Caco-2 (cell line): Measurements from ENCODE around the gene SPG21. TPM values are rescaled to one million over a fixed set of nuclear protein-coding genes. Genes with fewer than 3 reads are reported as not detected.

Experiments used
- BruUV-seq: library from RNA; stranded (reverse); fragments of 400-500 nt; replicated peaks from 2 replicates; lab custom pipeline; 2021; lab: Mats Ljungman, UMichigan
- CTCF ChIA-PET: fragments of 300-600 bp; sonication (Branson Sonifier 250); formaldehyde crosslinking; loops from one replicate; lab custom pipeline; 2022; ENCODE audit warnings: antibody characterized with exemption; lab: Charles Lee
- POLR2A ChIA-PET: fragments of 300-600 bp; sonication (Branson Sonifier 250); formaldehyde crosslinking; loops from one replicate; lab custom pipeline; 2022; ENCODE audit warnings: antibody characterized with exemption; lab: Charles Lee
- DNase-seq, 2 experiments: peaks; one replicate each; pipeline versions ENCODE4 v3.0.0 to v3.0.0-alpha.2; 2020 to 2022
- H3K27me3 ChIP-seq: replicated peaks from 2 replicates; pipeline ENCODE4 v1.6.0; 2011; ENCODE audit warnings: low read length; ENCODE audit not compliant: control insufficient read depth, insufficient read depth
- H3K36me3 ChIP-seq: 2 replicates; pipeline ENCODE4 v1.5.1; 2011; ENCODE audit warnings: low read length; ENCODE audit not compliant: control insufficient read depth, insufficient read depth
- H3K4me1 ChIP-seq: fragments of 250-450 bp; sonication (Bioruptor Pico); 2 replicates; pipeline ENCODE4 v1.5.1; 2020; ENCODE audit warnings: mild to moderate bottlenecking
- H3K4me3 ChIP-seq: 2 replicates; pipeline ENCODE4 v1.5.1; 2011; ENCODE audit warnings: low read depth, mild to moderate bottlenecking, control low read depth, low read length
- H3K9me3 ChIP-seq: fragments of 250-450 bp; sonication (Bioruptor Pico); 2 replicates; pipeline ENCODE4 v1.5.1; 2020; ENCODE audit warnings: mild to moderate bottlenecking, moderate library complexity
- H3K27ac Mint-ChIP-seq: one replicate; pipeline ENCODE4 v1.8.0; 2022; ENCODE audit warnings: mixed read lengths; ENCODE audit not compliant: unreplicated experiment
- H3K27me3 Mint-ChIP-seq: one replicate; pipeline ENCODE4 v1.8.0; 2022; ENCODE audit warnings: mixed read lengths; ENCODE audit not compliant: insufficient read depth, unreplicated experiment
- H3K36me3 Mint-ChIP-seq: one replicate; pipeline ENCODE4 v1.8.0; 2022; ENCODE audit warnings: mild to moderate bottlenecking, mixed read lengths; ENCODE audit not compliant: insufficient read depth, unreplicated experiment
- H3K4me1 Mint-ChIP-seq: one replicate; pipeline ENCODE4 v1.8.0; 2022; ENCODE audit warnings: low read depth, mixed read lengths; ENCODE audit not compliant: unreplicated experiment
- H3K4me3 Mint-ChIP-seq: one replicate; pipeline ENCODE4 v1.8.0; 2022; ENCODE audit warnings: mild to moderate bottlenecking, moderate library complexity, mixed read lengths; ENCODE audit not compliant: unreplicated experiment
- H3K9me3 Mint-ChIP-seq: one replicate; pipeline ENCODE4 v1.8.0; 2022; ENCODE audit warnings: mixed read lengths; ENCODE audit not compliant: unreplicated experiment
- intact Hi-C: fragments of 100-400 bp; cut with micrococcal nuclease; formaldehyde crosslinking; loops from one replicate; pipeline ENCODE4 v1.10.0; 2022; ENCODE audit not compliant: unreplicated experiment
- total RNA-seq: library from RNA; stranded (reverse); gene quantifications from 2 replicates; pipeline ENCODE4 v1.2.3, GENCODE V29; 2022
- TF ChIP-seq, protein P1 (sequence below), 2 experiments: fragments of 200-600 bp in 1 of 2; IDR thresholded peaks; 1 replicate in 1 of 2; 2 replicates in 1 of 2; pipeline versions ENCODE4 v1.5.1 to v1.8.0; 2011 to 2022; ENCODE audit warnings: antibody characterized with exemption in 1 of 2, control low read depth in 1 of 2, inconsistent platforms in 1 of 2, low read depth in 1 of 2, low read length in 1 of 2, mild to moderate bottlenecking in 1 of 2, moderate library complexity in 1 of 2; ENCODE audit not compliant: insufficient read depth in 1 of 2, severe bottlenecking in 1 of 2, unreplicated experiment in 1 of 2

The SPG21 gene
- total RNA-seq, 1 experiment from 2014 or later: 72.9 TPM

- no peak overlapping the region for H3K27ac Mint-ChIP-seq
- no TSS peak for BruUV-seq
- H3K9me3 Mint-ChIP-seq: no peaks in the 10 kb centered on the region
Measured at GRCh38 chr15:64930778-64931371, 58.8 kb downstream of the SPG21 start.

DNA sequence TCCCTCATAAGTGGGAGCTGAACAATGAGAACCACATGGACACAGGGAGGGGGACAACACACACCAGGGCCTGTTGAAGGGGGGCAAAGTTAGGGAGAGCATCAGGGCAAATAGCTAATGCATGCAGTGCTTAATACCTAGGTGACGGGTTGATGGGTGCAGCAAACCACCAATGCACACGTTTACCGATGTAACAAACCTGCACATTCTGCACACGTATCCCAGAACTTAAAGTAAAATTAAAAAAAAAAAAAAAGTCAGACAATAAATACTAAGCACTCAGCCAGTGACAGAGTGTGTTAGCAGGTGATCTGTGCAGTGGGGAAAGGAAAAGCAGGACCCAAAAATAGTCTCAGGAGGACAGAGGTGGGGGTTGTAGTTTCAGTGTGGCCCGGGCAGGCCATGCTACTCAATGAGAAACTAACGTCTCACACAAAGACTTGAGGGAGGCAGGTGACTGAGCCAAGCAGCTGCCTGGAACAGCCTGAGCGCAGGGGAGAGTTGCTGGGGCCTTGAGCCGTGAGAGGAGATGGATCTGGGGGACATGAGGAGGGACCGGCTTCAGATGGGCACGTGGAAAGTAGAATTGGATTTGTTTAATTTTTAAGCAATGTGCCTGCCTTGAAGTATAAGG is 59.6 kb downstream of the SPG21 start:
- H3K4me1 Mint-ChIP-seq: no peaks in the 10 kb centered on the region
- CTCF ChIA-PET: no interaction called here
- POLR2A ChIA-PET: no interaction called here
- BruUV-seq: no TSS peak
- H3K36me3 Mint-ChIP-seq: no peaks in the 10 kb centered on the region
- H3K4me3 Mint-ChIP-seq: no peak overlapping the region
- Histone ChIP-seq H3K4me3 (no peak overlapping the region), H3K4me1 (no peaks in the 10 kb centered on the region), H3K9me3 (no peaks in the 10 kb centered on the region), H3K36me3 (no peaks in the 10 kb centered on the region), H3K27me3 (no peaks in the 10 kb centered on the region)
- no peaks in the 10 kb centered on the region for H3K9me3 Mint-ChIP-seq
- no peak for DNase-seq
- H3K27me3 Mint-ChIP-seq: no peaks in the 10 kb centered on the region
- intact Hi-C loops: no loop called here
- TF ChIP-seq, protein P1, sequence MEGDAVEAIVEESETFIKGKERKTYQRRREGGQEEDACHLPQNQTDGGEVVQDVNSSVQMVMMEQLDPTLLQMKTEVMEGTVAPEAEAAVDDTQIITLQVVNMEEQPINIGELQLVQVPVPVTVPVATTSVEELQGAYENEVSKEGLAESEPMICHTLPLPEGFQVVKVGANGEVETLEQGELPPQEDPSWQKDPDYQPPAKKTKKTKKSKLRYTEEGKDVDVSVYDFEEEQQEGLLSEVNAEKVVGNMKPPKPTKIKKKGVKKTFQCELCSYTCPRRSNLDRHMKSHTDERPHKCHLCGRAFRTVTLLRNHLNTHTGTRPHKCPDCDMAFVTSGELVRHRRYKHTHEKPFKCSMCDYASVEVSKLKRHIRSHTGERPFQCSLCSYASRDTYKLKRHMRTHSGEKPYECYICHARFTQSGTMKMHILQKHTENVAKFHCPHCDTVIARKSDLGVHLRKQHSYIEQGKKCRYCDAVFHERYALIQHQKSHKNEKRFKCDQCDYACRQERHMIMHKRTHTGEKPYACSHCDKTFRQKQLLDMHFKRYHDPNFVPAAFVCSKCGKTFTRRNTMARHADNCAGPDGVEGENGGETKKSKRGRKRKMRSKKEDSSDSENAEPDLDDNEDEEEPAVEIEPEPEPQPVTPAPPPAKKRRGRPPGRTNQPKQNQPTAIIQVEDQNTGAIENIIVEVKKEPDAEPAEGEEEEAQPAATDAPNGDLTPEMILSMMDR (IDR thresholded peaks at IDR 0.05; ENCODE audit: insufficient read depth in 1 of 2, low read depth in 1 of 2, low read length in 1 of 2, severe bottlenecking in 1 of 2, unreplicated experiment in 1 of 2): no peak
- H3K27ac Mint-ChIP-seq: no peak overlapping the region

More at GRCh38 chr15:64930778-64931371, 58.8 kb downstream of the SPG21 start:
- no peaks in the 10 kb centered on the region for H3K36me3 ChIP-seq
- H3K4me3 ChIP-seq: no peak overlapping the region
- H3K4me3 Mint-ChIP-seq: no peak overlapping the region
- H3K4me1 Mint-ChIP-seq: no peaks in the 10 kb centered on the region
- DNase-seq: no peak
- intact Hi-C loops: no loop called here
- H3K4me1 ChIP-seq: no peaks in the 10 kb centered on the region
- H3K36me3 Mint-ChIP-seq: no peaks in the 10 kb centered on the region
- no peaks in the 10 kb centered on the region for H3K27me3 ChIP-seq
- no peaks in the 10 kb centered on the region for H3K27me3 Mint-ChIP-seq
- TF ChIP-seq, protein P1 (IDR thresholded peaks at IDR 0.05; ENCODE audit: insufficient read depth in 1 of 2, low read depth in 1 of 2, low read length in 1 of 2, severe bottlenecking in 1 of 2, unreplicated experiment in 1 of 2): no peak
- no peaks in the 10 kb centered on the region for H3K9me3 ChIP-seq
- CTCF ChIA-PET: no interaction called here
- POLR2A ChIA-PET: no interaction called here

DNA sequence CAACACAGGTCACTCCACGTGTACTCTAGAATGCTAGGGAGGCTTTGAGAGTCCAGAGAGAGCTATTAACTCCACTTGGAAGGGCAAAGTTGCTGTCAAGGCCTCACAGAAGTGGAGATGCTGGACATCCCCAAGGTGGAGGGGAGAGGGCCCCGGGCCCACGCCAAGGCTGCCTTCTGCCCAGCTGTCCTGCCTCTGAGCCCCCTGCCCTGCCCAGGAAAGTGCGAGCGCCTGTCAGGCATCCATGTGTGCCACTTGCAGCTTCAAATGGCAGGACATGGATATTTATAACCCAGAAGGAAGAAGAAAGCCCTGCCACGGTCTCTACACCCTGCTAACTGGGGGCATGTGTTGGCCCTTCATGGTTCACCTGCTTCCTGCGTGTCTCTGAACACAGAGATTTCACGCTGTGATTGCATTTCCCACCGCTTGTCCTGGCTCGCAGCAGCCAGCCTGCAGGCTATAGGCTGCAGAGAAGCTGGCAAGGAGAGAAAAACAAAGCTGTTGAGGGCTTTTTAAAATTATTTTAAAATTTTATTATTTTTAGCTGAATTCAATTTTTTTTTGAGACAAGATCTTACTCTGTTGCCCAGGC is 61.0 kb downstream of the SPG21 start:
- peaks cover 8% of the 10 kb centered on the region for H3K9me3 Mint-ChIP-seq
- H3K27me3 ChIP-seq: no peaks in the 10 kb centered on the region
- H3K9me3 ChIP-seq: no peaks in the 10 kb centered on the region
- no peak for DNase-seq
- H3K4me1 ChIP-seq: no peaks in the 10 kb centered on the region
- H3K36me3 Mint-ChIP-seq: no peaks in the 10 kb centered on the region
- intact Hi-C loops: no loop called here
- H3K36me3 ChIP-seq: no peaks in the 10 kb centered on the region
- H3K27me3 Mint-ChIP-seq: no peaks in the 10 kb centered on the region
- POLR2A ChIA-PET: interaction anchor here (0.5 kb wide), 1 partner anchor 34 kb away, joined by 3 read pairs; no protein-coding TSS in a partner anchor
- no peak overlapping the region for H3K4me3 ChIP-seq
- H3K4me1 Mint-ChIP-seq: no peaks in the 10 kb centered on the region
- no TSS peak for BruUV-seq
- no peak overlapping the region for H3K27ac Mint-ChIP-seq
- no peak overlapping the region for H3K4me3 Mint-ChIP-seq
- CTCF ChIA-PET: no interaction called here
- TF ChIP-seq, protein P1 (IDR thresholded peaks at IDR 0.05; ENCODE audit: insufficient read depth in 1 of 2, low read depth in 1 of 2, low read length in 1 of 2, severe bottlenecking in 1 of 2, unreplicated experiment in 1 of 2): no peak
